HG03378 (cell line): Measurements from ENCODE around the gene ADCY3.

Source experiments
- ATAC-seq: cut with Tn5 transposase; IDR thresholded peaks from one replicate; pipeline ENCODE4 v1.9.1; 2021; ENCODE audit warnings: mild to moderate bottlenecking, moderate library complexity; ENCODE audit not compliant: unreplicated experiment

Gene ADCY3

DNA sequence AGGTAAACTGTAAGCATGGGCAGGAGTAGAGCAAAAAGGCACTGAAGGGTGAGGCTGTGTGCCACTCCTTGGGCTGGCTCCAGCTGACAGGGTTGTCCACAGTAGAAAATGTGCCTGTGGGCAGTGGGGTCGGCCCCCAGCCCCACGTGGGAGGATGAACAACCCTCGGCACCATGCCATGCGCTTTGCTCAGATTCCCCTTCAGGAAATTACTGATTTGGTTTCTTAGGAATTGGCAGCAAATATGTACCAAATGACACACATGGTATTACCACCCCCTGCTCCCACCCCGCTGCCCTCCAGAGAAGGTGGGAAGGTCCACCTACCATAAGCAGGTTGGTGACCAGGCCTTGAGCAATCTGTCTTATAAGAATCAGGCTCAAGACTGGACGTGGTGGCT lies 13.6 kb downstream of the ADCY3 start:
- ATAC-seq = no peak

DNA sequence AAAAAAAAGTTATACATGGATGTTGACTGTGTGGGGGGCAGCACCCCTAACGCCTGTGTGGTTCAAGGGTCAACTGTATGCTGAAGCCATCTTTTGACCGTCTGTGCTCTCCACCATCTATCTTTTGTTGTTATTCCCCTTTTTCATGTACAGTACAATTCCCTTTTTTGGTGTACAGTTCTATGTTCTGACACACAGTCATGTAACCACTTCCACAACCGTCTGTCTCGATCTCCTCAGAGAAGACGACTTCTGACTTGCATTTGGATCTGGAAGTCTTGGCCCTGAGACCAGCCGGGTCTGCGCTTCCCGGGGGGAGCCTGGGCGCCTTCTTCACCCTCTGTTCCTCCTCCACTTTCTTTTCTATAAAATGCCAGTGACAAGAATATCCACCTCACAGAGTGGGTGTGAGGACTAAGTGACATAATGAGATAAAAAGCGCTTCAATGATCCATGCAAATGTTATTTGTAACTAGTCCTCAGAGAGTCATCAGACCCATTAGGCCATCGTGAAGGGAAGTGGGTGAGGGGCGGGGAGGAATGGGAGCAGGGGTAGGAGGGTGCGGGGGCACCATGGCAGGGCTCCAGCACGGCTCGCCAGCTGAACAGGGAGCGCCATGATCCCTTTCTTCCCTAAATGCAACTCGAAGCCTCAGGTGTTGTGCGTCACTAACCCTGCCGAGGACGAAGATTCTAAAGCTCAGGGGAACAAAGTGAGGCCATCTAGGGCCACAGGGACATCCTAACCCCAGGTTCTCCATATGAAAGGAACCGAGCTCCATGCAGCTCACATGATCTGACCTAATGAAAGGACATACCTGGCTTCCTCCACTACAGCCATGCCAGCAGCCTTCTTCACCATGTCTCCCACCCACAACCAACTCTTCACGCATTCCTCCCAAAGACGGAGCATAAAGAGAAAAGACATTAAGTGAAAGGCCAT lies 16.6 kb downstream of the ADCY3 start:
- ATAC-seq = no peak

DNA sequence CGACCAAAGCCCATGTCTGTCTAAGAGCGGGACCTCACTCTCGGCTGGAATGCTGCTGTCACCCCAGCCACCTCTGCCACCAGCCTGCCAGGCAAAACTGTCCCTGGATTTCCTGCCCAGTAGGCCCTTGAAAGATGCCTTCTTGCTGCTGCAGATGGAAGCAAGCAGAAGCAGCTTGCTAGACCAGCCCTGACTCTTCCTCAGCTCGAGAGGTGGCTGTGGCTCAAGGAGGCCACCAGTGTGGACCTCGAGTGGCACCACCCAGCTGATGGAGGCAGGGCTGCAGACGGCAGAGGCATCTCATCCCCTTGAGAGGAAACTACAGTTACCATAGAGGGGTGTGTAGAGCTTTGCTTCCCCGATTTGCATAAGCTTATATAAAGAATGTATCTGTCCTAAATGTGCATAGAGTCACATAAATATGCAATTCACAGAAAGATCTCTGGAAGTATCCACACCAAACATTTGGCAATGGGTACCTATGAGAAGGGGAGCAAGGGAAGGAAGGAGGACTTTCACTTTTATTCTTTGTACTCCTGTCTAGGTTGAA lies 20.6 kb downstream of the ADCY3 start:
- ATAC-seq = no peak

DNA sequence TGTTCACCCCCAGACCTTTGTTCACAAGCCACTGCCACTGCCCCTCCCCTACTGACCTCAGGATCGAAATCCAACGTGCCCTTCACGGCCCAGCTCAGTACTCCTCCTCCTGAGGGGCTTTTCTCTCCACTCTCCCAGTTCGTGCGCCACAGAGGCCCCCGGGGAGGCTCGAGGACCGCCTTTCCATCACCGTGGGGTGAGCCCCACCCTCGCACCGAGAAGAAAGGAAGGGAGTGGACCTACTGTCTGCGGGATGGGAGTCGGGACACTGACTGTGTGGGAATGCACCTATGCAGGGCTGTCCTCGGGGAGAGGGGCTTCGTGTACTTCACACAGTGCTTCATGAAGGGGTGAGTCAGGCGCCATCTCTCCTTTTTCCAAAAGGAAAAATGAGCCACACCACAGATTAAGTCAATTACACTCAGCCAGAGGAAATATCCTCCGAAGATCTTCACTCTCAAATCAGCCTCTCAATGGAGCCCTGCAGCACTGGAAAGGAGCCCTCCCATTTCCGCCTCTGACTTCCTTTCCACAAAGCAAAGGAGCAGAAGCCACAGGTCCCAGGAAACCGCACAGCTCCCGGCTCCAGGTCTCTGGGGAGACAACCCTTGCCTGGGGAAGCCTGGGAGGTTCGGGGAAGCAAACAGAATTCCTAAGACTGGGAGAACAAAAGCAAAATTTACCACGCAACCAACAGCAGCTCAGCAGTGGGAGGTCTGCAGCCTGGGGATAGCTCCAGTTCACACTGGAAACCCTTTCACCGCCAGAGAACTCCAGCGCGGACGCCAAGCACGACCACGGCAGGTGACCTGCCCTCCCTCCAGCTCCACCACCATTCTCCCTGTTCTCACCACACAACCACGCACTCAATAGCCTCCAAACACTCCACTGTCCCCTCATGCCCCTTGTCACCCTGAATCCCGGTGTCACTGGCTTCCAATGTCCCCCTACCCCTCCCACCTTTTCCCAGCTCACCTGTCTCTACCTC lies 21.6 kb downstream of the ADCY3 start:
- no peak for ATAC-seq

DNA sequence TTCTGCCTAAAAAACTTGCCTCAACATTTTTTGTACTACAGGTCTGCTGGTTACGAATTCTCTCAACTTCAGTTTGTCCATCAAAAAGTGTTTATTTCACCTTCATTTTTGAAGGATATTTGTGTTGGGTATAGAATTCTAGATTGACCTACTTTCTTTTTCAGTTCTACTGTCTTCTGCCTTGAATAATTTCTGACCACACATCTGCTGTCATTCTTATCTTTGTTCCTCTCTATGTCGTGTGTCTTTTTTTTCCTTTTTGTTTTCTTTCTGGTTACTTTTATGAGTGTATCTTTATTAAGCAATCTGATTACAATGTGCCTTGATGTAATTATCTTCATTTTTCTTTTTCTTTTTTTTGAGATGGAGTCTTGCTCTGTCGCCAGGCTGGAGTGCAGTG lies 25.3 kb downstream of the ADCY3 start:
- ATAC-seq = no peak

DNA sequence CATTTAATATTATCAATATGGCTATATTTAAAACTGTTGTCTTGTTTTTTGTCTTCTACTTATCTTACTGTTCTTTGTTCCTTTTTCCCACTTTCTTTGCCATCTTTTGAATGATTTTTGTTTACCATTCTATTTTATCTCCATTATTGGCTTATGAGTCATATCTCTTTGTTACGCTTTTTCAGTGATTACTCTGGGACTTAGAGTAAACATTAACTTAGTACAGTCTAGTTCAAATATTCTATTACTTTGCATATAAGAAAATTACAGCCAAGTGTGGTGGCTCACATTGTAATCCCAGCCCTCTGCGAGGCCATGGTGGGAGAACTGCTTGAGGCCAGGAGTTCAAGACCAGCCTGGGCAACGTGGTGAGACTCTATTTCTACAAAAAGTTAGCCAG lies 26.1 kb downstream of the ADCY3 start:
- ATAC-seq = no peak

DNA sequence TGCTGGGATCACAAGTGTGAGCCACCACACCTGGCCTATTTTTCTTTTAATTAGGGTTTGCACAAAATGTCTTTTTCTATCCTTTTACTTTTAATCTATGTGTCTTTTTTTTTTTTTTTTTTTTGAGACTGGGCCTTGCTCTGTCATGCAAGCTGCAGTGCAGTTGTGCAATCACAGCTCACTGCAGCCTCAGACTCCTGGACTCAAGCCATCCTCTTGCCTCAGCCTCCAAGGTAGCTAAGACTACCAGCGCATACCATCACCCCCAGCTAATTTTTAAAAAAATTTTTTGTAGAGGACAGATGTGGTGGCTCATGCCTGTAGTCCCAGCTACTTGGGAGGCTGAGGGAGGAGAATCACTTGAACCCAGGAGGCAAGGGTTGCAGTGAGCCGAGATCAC lies 27.1 kb downstream of the ADCY3 start:
- ATAC-seq = no peak

DNA sequence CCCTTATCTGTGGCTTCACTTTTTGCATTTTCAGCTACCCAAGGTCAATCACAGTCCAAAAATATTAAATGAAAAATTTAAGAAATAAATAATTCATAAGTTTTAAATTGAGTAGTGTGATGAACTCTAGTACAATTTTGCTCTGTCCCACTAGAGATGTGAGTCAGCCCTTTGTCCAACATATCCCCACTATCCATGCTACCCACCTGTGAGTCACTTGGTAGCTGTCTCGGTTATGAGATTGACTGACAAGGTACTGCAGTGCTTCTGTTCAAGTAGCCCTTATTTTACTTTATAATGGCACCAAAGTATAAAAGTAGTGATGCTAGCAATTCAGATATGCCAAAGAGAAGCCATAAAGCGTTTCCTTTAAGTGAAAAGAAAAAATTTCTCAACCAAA lies 28.8 kb downstream of the ADCY3 start:
- ATAC-seq = no peak

DNA sequence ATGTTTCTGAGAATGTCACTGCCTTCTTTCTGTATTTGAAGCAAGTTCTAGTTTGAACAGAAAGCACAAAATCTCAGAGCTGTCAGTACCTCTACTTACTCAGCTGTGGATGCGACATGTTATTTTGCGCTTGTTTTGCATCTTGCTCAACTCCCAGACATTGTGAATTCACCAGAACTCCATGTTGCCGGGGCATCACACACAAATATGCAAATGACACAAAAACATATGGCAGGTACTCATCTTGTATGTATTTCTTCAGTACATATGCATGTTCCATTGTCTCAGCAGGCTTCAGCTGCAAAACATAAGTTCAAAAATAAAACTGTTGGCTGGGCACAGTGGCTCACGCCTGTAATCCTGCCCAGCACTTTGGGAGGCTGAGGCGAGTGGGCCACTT lies 30.8 kb downstream of the ADCY3 start:
- no peak for ATAC-seq

DNA sequence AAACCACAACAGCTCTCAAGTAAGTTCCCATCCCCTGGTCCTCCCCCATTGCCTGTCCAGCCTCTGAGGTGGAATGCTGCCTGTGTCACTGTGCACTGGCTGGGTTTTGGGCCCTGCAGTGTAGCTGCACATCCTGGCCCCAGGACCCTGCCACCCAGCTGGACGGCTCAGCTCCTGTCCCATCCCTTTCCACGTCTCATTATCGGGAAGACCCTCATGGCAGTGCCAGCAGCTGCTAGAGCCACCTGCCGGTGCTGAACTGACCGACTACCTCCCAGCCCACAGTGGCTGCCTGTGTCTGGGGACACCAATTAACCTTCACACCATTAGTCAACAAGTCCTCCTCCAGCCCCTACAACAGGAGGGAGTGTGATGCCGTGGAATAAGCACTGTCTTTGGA lies 31.9 kb downstream of the ADCY3 start:
- ATAC-seq = no peak

DNA sequence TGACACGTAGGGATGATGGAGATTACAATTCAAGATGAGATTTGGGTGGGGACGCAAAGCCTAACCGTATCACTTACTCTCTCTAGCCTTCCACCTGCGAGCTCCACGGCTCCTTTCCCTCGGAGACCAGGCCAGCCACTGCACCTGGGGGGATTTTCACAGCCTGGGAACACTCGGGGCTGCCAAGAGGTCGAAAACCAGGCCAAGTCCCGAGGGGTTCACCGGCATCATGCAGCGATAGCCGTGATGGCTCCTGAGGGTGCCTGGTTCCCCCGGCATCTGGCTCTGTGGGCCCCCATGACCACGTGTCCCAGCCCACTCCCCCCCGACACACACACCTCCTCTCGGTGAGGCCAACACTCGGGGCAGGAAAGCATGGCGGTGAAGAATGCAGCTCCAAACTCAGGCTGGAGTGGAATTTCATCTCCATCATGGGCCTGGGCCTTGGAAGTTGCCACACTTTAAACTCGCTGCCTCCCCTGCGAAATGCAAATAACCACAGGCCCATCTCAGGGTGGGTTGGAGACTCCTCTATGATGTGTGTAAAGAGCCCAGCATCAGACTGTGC lies 32.6 kb downstream of the ADCY3 start:
- no peak for ATAC-seq

DNA sequence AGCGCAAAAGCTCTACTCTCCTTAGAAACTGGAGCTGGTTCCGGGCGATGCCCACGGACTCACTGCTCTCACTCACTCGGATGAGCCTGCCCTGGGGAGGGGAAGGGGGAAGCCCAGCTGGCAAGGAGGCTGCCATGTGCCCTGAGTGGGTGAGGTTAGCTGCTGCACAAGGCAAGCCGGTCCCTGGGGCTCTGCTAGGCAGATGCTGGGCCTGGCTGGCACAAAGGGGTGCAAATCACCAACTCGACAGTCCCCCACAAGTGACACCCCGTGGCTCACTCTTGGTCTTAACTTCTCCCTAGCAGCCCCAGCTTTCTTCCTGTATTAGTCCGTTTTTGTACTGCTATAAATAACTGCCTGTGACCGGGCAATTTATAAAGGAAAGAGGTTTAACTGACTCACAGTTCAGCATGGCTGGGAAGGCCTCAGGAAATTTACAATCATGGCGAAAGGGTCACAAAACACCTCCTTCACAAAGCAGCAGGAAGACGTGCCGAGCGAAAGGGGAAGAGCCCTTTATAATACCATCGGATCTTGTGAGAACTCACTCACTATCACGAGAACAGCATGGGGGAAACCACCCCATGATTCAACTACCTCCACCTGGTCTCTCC lies 33.2 kb downstream of the ADCY3 start:
- ATAC-seq = no peak

DNA sequence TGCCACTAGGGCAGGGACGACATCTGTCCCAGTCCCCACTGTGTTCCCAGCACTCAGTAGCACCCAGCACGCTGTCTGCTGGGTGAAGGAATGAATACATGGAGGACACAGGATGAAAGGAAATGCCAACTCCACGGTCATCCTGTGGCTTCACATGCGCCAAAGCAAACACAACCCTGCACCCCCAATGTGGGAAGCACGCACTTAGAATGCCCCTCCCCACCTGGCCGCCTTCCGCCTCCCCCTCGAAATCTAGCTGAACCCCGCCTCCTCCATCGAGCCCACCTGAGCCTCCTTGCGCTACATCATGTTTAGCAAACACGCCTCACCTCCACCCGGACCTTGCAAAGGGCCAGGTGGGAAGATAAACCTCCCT lies 33.9 kb downstream of the ADCY3 start:
- no peak for ATAC-seq

DNA sequence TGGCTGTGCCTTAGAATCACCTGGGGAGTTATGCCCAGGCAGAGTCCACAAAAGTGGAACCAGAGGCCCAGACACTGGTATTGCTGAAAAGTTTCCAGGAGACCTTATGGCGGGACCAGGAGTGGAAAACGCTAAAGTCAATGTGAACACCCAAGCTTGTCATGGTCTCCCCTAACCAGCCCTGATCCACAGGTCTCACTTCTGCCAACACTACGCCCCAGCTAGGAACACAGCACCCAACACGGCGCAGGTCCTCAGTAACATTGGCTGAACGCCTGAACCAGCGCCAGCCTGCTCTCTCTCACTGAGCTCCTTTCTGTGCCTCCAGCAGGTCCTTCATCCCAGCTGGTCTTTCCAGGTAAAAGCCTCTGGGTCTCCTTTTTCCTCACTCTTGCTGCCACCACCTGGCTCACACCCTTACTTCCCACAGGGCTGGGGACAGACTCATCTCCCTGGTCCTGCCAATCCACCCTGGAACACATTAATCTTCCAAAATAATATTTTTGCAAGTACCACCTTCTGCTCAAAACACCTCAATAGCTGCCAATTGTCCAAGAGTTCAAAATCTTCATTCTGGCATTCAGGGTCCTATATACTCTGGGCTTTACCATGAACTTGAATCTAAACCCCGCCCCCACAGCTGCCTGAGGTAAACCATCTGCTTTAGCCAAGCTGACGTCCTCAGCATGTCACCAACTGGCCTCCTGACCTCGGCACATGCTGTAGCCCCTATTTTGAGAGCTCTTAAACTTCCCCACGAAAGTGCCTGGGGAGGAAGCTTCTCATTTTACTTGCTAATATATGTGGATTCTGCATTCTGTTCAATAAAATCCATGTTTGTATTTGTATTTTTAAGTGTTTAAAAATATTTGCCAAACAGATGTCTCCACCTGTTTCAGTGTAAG lies 34.6 kb downstream of the ADCY3 start:
- ATAC-seq = no peak

DNA sequence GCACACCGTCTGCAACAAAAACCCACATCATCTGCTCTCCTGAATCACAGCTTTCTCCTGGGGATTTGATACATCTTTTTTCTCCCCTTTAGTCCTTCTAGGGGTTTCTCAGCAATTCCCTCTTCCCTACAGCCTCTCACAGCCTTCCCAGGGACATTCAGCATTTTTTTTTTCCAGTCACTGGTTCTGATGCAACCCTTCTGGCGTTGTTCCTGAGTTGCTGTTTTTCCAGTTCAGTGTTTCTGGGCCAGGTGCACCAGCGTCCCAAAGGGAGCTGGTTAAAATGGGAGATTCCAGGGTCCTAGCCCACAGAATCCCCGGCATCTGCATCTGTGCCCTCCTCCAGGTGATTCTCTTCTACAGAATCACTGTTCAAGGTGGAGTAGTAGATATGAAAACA lies 36.1 kb downstream of the ADCY3 start:
- ATAC-seq = no peak

DNA sequence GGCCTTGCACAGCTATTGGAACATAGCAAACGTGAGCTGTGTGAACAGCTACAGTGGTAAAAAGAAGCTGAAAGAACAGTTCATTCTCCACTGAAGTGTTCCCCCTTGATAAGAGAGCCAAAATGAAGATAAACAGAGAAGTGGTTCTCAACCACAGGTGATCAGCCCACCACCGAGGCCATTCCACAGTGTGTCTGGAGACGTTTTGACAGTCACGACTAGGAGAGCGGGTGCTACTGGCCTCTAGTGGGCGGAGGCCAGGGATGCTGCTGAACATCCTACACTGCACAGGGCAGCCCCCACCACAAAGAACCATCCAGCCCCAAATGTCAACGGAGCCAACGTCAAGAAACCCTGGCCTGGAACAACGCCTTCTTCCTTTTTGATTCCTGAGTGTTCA lies 38.4 kb downstream of the ADCY3 start:
- ATAC-seq = no peak

DNA sequence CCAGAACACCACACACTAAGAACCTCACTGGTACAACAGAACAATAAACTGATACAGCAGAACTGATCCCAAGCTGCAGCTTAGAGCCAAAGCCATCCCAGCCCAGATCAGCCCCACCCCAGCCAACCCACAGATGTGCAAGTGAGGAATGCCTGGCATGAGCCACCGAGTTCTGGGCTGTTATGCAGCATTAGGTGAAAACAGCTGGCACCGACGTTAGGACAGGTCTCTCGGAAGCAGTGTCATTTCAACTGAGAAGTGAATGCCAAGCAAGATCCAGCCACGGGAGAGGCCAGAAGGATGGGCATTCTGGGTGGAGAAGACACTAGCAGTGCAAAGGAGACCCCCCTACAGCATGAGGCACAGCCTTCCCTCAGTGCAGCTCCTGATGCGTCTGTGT lies 38.9 kb downstream of the ADCY3 start:
- ATAC-seq = no peak

DNA sequence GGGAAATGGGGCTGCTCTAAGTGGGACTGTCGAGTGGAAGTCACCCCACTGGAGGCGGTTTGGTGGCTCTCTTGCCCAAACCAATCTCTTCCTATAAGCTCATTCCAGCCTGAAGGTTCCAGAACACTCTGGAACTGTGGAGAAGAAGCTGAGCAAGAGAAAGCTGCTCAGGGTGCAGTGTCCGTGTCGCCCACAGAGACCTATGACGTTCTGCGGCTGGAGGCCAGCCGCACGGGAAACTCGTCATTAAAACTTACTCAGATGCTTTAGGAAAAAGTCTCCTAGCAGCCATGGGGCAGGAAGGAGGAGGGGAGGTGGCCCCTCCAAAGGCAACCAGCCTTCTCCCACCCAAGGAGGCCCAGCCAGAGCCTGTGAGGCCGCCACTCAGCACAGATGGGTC lies 41.7 kb downstream of the ADCY3 start:
- no peak for ATAC-seq

DNA sequence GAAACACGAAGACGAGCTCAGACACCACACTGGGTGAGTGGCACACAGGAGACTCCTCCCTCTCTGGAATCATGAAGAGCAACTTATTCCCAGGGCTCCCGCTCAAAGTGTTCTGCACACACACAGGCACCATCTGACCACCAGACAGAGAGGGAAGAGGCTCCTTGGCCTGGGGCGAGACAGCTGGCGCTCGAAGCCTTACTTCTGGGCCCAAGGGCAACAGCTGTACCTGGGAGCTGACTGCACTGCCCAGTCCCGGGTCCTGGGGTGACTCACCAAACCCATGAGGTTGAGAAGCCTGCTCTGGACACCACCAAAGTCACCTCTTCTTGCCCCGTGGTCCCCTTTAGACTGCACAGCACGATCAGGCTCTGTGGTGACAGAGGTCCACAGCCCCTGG lies 42.4 kb downstream of the ADCY3 start:
- no peak for ATAC-seq

DNA sequence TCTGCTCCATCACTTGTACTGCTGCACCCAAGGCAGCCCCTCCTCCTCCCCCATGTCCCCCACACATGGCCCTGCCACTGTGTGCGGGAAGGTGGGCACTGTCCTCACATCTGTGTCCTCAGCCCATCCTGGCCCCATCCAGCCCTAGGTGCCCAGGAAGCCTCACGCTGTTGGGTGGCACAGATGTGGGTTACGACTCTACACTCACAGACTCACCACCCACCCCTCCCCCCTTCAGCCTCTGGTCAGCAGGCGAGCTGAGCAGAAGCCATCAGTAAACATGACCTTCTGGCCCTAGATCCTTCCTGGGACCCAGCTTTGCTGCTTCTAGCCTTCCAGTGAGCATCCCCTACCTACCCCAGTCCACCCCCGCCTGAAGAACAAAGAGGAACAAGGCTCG lies 43.0 kb downstream of the ADCY3 start:
- no peak for ATAC-seq
